ENCODE results near the gene UBXN11.
A peak's percentile ranks its signal among the peaks of the same experiment; 100 is the strongest.
"Not testable (repeated sequence)": the region's sequence is repeated elsewhere in the genome, so short reads cannot be mapped to it uniquely, and the experiment has no call there.

Gene UBXN11

DNA sequence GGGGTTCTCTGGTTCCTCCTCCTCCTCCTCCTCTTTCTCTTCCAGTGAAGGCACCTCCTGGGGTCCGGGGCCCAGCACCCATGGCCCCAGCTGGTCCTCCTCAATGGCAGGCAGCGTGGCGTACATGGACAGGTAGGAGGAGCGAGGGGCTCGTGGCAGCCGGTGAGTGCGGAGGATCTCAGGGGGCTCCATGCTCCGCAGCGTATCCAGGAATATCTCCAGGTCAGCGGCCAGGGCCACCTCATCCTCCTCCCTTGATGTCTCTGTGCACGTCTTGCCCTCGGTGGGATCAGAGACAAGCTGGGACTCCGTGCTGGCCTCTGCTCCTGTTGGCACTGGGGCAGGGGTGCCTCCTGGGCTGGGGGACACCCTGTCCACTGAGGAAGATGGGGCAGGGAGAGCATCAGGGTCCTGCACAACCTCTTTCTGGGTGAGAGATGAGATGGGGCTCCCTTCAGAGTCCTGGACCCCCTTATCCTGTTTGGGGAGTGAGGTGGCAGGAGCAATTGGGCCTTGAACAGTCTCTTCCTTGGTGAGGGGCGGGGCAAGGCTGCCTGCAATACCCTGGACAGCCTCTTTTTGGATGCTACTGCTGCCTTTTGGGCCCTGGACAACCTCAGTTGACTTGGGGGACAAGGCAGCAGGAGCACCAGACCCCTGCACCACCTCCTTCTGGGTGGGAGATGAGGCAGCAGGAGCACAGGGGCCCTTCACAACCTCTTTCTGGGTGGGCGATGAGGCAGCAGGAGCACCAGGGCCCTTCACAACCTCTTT, 37.9 kb upstream of the UBXN11 start:
- Mint-ChIP-seq H3K4me1 (no peaks in the 10 kb centered on the region), H3K27ac (no peak overlapping the region), H3K4me3 (no peak overlapping the region), H3K36me3 (no peaks in the 10 kb centered on the region), H3K9me3 (no peaks in the 10 kb centered on the region), H3K27me3 (no peaks in the 10 kb centered on the region)

GRCh38 chr1:26340047-26340481, 33.6 kb upstream of the UBXN11 start:
- no peaks in the 10 kb centered on the region for H3K36me3 Mint-ChIP-seq
- no peaks in the 10 kb centered on the region for H3K9me3 Mint-ChIP-seq
- H3K27me3 Mint-ChIP-seq = no peaks in the 10 kb centered on the region
- H3K4me1 Mint-ChIP-seq = peaks cover 10% of the 10 kb centered on the region
- H3K4me3 Mint-ChIP-seq = no peak overlapping the region
- no peak overlapping the region for H3K27ac Mint-ChIP-seq

DNA sequence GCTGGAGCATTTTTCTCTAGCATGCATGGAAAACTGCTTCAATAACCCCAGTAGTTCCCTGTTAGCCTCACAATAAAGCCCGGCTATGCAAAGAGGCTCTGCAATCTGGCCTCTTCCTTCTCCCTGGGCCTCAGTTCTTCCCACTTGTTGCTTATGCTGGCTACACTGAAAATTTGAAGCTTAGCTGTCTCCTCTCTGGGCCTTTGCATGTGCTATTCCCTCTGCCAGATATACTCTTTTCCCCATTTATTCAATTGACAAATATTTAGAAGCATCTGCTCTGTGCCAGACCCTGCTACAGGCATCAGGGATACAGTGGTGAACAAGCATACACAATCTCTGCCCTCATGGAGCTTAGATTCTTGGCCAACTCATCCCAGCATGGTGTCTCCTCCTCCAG, 32.2 kb upstream of the UBXN11 start:
- Mint-ChIP-seq H3K4me3 (no peak overlapping the region), H3K36me3 (no peaks in the 10 kb centered on the region), H3K27me3 (no peaks in the 10 kb centered on the region), H3K27ac (no peak overlapping the region), H3K4me1 (peaks cover 10% of the 10 kb centered on the region), H3K9me3 (no peaks in the 10 kb centered on the region)

DNA sequence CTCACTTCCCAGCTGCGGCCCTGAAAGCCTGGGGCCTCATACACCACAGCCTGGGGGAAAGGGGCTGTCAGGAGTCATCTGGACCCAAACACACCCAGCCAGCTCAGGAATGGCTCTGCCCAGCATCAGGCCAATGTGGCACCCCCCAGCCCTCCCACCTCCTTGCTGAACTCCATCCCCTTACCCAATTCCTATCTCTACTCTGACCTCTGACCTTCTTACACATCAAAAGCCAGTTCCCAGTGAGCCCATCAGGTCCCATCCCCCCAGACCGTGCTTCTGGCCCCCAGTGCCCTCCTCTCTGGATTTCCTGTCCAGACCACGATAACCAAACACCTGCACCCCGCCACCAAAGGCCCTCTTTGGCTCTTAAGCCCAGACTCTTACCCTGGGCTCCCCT, 31.2 kb upstream of the UBXN11 start:
- Mint-ChIP-seq H3K4me1 (peaks cover 10% of the 10 kb centered on the region), H3K27ac (peak overlapping the region; percentile 59), H3K9me3 (no peaks in the 10 kb centered on the region), H3K4me3 (peak overlapping the region; percentile 39), H3K27me3 (no peaks in the 10 kb centered on the region), H3K36me3 (no peaks in the 10 kb centered on the region)

- Mint-ChIP-seq H3K9me3 (no peaks in the 10 kb centered on the region), H3K4me1 (peaks cover 10% of the 10 kb centered on the region), H3K27me3 (no peaks in the 10 kb centered on the region), H3K27ac (no peak overlapping the region), H3K36me3 (no peaks in the 10 kb centered on the region), H3K4me3 (peak overlapping the region; percentile 59)
These were observed 30.7 kb upstream of the UBXN11 start for GRCh38 chr1:26337206-26337535.

DNA sequence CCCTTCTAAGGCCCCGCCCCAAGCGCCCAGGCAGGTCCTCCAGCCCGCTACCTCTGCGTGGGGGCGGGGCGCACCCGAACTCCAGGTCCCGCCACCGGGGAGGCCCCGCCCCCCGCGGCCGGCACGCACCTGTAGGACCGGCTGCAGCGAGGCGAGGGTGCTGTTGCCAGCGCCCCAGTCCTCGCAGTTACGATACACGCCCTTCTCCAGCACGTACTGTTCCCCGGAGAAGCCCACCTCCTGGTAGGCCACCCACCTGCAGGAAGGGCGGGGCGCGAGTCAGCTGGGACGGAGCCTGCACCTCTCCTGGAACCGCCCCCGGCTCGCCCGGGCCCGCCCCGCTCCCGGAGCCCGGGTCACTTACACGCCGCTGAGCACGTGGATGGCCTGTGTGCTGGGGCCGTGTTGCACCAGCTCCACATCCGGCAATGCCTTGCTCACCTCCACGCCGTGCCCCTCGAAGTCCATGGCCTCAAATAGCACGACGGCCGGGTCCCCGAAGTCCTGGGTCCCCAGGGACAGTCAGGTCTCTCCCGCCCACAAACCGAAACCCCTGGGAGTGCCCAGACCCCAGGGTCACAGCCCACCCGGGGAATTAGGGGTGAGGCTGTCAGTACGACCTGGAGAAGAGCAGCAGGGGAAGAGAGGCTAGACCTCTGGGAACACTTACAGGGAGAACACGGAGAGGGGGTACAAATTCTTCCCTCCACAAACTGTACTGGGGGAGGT, 30.2 kb upstream of the UBXN11 start:
- no peaks in the 10 kb centered on the region for H3K27me3 Mint-ChIP-seq
- H3K4me1 Mint-ChIP-seq = peaks cover 10% of the 10 kb centered on the region
- H3K27ac Mint-ChIP-seq = no peak overlapping the region
- no peaks in the 10 kb centered on the region for H3K36me3 Mint-ChIP-seq
- peak overlapping the region; percentile 90 for H3K4me3 Mint-ChIP-seq
- H3K9me3 Mint-ChIP-seq = no peaks in the 10 kb centered on the region

GRCh38 chr1:26335774-26336476, 29.5 kb upstream of the UBXN11 start:
- H3K4me3 Mint-ChIP-seq = peak overlapping the region; percentile 90
- no peaks in the 10 kb centered on the region for H3K36me3 Mint-ChIP-seq
- peaks cover 10% of the 10 kb centered on the region for H3K4me1 Mint-ChIP-seq
- H3K27ac Mint-ChIP-seq = peak overlapping the region; percentile 4
- H3K27me3 Mint-ChIP-seq = no peaks in the 10 kb centered on the region
- H3K9me3 Mint-ChIP-seq = no peaks in the 10 kb centered on the region

- H3K36me3 Mint-ChIP-seq, H3K4me1 Mint-ChIP-seq, H3K27ac Mint-ChIP-seq, H3K27me3 Mint-ChIP-seq, H3K9me3 Mint-ChIP-seq, H3K4me3 Mint-ChIP-seq: not testable (repeated sequence)
These were observed 26.9 kb upstream of the UBXN11 start for GRCh38 chr1:26333312-26333711.

DNA sequence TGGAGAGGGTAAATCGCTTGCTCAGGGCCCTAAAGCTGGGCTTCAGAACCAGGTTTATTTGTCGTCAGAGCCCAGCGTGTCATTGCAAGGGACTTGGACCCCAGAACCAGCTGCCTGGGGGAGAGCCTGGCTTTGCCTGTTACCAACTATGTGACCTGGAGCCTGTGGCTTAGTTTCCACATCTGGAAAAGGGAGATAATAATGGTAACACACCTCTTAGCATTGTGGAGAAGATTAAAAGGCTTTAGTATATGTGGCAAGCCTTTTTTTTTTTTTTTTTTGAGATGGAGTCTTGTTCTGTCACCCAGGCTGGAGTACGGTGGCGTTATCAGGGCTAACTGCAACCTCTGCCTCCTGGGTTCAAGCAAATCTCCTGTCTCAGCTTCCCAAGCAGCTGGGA, 23.8 kb upstream of the UBXN11 start:
- H3K27ac Mint-ChIP-seq = no peak overlapping the region
- no peak overlapping the region for H3K4me3 Mint-ChIP-seq
- H3K36me3 Mint-ChIP-seq = no peaks in the 10 kb centered on the region

GRCh38 chr1:26329380-26329779, 22.9 kb upstream of the UBXN11 start:
- H3K4me3 Mint-ChIP-seq, H3K4me1 Mint-ChIP-seq, H3K36me3 Mint-ChIP-seq: not testable (repeated sequence)

More for the DNA sequence above, 23.8 kb upstream of the UBXN11 start:
- peaks cover under 1% of the 10 kb centered on the region for H3K4me1 Mint-ChIP-seq
- no peaks in the 10 kb centered on the region for H3K27me3 Mint-ChIP-seq
- no peaks in the 10 kb centered on the region for H3K9me3 Mint-ChIP-seq

DNA sequence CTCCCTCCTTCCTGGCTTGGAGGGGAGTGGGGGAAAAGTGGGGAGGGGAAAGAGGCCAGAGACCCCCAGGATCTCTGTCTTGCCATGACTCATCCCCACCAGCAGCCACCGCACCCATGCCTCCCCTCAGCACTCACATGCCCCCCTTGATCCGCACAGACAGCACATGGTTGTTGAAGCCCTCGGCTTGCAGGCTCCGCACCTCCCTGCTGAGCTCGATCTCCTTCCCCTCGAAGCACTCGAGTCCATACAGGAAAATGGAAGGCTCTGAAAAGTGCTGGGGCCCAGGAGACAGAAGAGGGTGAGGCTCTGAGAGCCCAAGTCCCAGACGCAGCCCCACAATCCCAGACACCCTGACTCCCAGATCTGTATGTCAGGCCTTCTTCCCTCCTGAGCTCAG, 22.2 kb upstream of the UBXN11 start:
- Mint-ChIP-seq H3K9me3 (no peaks in the 10 kb centered on the region), H3K4me1 (peaks cover 7% of the 10 kb centered on the region), H3K4me3 (no peak overlapping the region), H3K27me3 (no peaks in the 10 kb centered on the region), H3K36me3 (no peaks in the 10 kb centered on the region), H3K27ac (no peak overlapping the region)

More at GRCh38 chr1:26329380-26329779, 22.9 kb upstream of the UBXN11 start:
- H3K27me3 Mint-ChIP-seq, H3K9me3 Mint-ChIP-seq, H3K27ac Mint-ChIP-seq: not testable (repeated sequence)

DNA sequence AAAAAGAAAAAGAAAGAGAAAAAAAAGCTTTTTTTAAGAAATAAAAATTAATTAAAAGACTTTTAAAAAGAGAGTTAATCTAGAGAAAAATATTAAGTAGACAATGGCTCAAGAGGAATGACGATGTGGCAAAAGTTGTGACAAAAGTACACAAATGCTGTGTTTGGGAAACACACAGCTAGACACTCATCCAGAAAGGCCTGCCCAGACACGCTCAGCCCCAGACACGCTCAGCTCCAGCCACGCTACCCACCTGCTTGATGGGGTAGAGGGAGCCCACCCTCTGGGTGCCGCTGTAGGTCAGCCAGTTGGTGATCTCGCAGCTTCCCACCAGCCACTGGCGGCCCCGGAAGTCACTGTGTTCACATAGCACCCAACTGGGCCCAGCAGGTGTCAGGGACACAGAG, 21.5 kb upstream of the UBXN11 start:
- no peak overlapping the region for H3K27ac Mint-ChIP-seq
- H3K36me3 Mint-ChIP-seq = no peaks in the 10 kb centered on the region
- H3K4me3 Mint-ChIP-seq = no peak overlapping the region
- peaks cover 13% of the 10 kb centered on the region for H3K4me1 Mint-ChIP-seq
- no peaks in the 10 kb centered on the region for H3K27me3 Mint-ChIP-seq
- H3K9me3 Mint-ChIP-seq = no peaks in the 10 kb centered on the region

DNA sequence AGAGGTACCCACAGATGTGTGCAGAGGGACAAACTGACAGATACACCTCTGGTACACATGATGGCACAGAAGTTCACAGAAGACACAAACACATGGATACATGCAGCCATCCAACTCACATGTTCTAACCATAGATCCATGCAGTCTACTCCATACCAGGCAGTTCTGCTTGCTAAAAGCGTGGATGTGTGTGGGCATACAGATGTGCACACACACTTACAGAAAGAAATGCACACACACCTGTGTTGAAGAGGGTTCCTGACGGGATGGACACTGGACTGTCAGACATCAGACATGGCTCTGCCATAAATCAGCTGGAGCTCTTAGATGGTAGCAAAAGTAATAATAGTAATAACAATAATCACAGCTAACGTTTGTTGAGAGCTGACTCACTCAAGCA, 18.1 kb upstream of the UBXN11 start:
- Mint-ChIP-seq H3K36me3 (peaks cover 6% of the 10 kb centered on the region), H3K27me3 (no peaks in the 10 kb centered on the region), H3K27ac (peak overlapping the region; percentile 15), H3K9me3 (no peaks in the 10 kb centered on the region), H3K4me3 (no peak overlapping the region), H3K4me1 (peaks cover 45% of the 10 kb centered on the region)

GRCh38 chr1:26323382-26323781, 16.9 kb upstream of the UBXN11 start:
- Mint-ChIP-seq H3K4me3 (no peak overlapping the region), H3K27me3 (no peaks in the 10 kb centered on the region), H3K27ac (peak overlapping the region; percentile 43), H3K4me1 (peaks cover 49% of the 10 kb centered on the region), H3K9me3 (no peaks in the 10 kb centered on the region), H3K36me3 (peaks cover 6% of the 10 kb centered on the region)

- H3K27me3 Mint-ChIP-seq = no peaks in the 10 kb centered on the region
- H3K36me3 Mint-ChIP-seq = peaks cover 6% of the 10 kb centered on the region
- peak overlapping the region; percentile 99 for H3K27ac Mint-ChIP-seq
- no peak overlapping the region for H3K4me3 Mint-ChIP-seq
- H3K4me1 Mint-ChIP-seq = peaks cover 60% of the 10 kb centered on the region
- H3K9me3 Mint-ChIP-seq = no peaks in the 10 kb centered on the region
These were observed 15.6 kb upstream of the UBXN11 start for GRCh38 chr1:26322042-26322331.

Data from activated naive CD4-positive, alpha-beta T cell treated with anti-CD3 and anti-CD28 coated beads, Interleukin-2, amount 50 U/mL, for 24 hours (primary cell).